ENCODE results near the gene U2SURP. TPM values are rescaled to one million over a fixed set of nuclear protein-coding genes. Genes with fewer than 3 reads are reported as not detected.

U2SURP gene
- total and polyA plus RNA-seq, 2 donors (not counting 3 experiments of a cell fraction or from before 2014, with no cell fraction given), result 12.6 to 92.4 TPM

GRCh38 chr3:142973217-142974009, 28.0 kb upstream of the U2SURP start:
- Histone ChIP-seq H3K4me1 (ENCODE audit: control insufficient read depth, extremely low read depth, insufficient read depth, low read length) (peaks cover 14% of the 10 kb centered on the region), H3K9ac (replicated peaks; ENCODE audit: extremely low read depth, insufficient read depth, low read length) (no peak overlapping the region), H3K9me3 (replicated peaks; ENCODE audit: control insufficient read depth, insufficient read depth, low read length) (no peaks in the 10 kb centered on the region), H4K20me1 (replicated peaks; ENCODE audit: control insufficient read depth, extremely low read depth, insufficient read depth, low read length) (no peaks in the 10 kb centered on the region), H3K4me2 (ENCODE audit: insufficient read depth, low read length) (no peak overlapping the region), H3K27me3 (ENCODE audit: control insufficient read depth in 2 of 2, insufficient read depth in 2 of 2, low read length in 2 of 2) (peaks cover 2 to 16% of the 10 kb centered on the region in 2 experiments), H2AFZ (ENCODE audit: low read depth, low read length) (no peak overlapping the region), H3K4me3 (replicated peaks in 1 of 3; ENCODE audit: insufficient read depth in 1 of 3, low read depth in 1 of 3, low read length in 3 of 3) (no peak overlapping the region), H3K36me3 (ENCODE audit: control insufficient read depth in 2 of 2, extremely low read depth in 1 of 2, insufficient read depth in 2 of 2, low read length in 2 of 2) (no peaks in the 10 kb centered on the region), H3K9me1 (replicated peaks; ENCODE audit: control insufficient read depth, extremely low read depth, insufficient read depth, low read length) (no peaks in the 10 kb centered on the region), H3K79me2 (ENCODE audit: control insufficient read depth, insufficient read depth, low read length) (no peaks in the 10 kb centered on the region), H3K27ac (ENCODE audit: insufficient read depth, low read depth, low read length) (no peak overlapping the region)
- no TSS peak for BruUV-seq (replicated peaks)
- CTCF ChIA-PET, result interaction anchor here (1.6 kb wide), 1 partner anchor 8 kb away, joined by 5 read pairs; no protein-coding TSS in a partner anchor
- no peak for DNase-seq (ENCODE audit: low read depth, low spot score)
- POLR2A ChIA-PET, result no interaction called here
- FAIRE-seq, result no peak
- no peak for TF ChIP-seq EZH2 (IDR thresholded peaks at IDR 0.05; ENCODE audit: borderline replicate concordance, low read depth, low read length, severe bottlenecking)
- no peak for TF ChIP-seq JUN (IDR thresholded peaks at IDR 0.05; ENCODE audit: borderline replicate concordance, insufficient read depth, insufficient read length, low read depth)
- no peak for TF ChIP-seq POLR2AphosphoS5 (IDR thresholded peaks at IDR 0.05; ENCODE audit: insufficient read depth, low read depth, low read length)
- TF ChIP-seq GATA2 (IDR thresholded peaks at IDR 0.05; ENCODE audit: insufficient read depth, insufficient read length, low read depth, low read length), result no peak
- no peak for TF ChIP-seq CTCF (IDR thresholded peaks at IDR 0.05; ENCODE audit: extremely low read depth in 1 of 2, insufficient read depth in 1 of 2, low read depth in 1 of 2, low read length in 2 of 2)
- TF ChIP-seq MYC (IDR thresholded peaks at IDR 0.05; ENCODE audit: low read depth, low read length), result no peak
- no peak for TF ChIP-seq FOS (IDR thresholded peaks at IDR 0.05; ENCODE audit: borderline replicate concordance, insufficient read depth, low read length)
- no peak for TF ChIP-seq MAX (IDR thresholded peaks at IDR 0.05; ENCODE audit: insufficient read depth, insufficient read length)
- TF ChIP-seq POLR2A (IDR thresholded peaks at IDR 0.05; ENCODE audit: low read depth, low read length), result no peak
- dilution Hi-C loops (cut with MboI; ENCODE audit: extremely low pct_ligation_motif_present, low sequenced_read_pairs) (no loop called here), intact Hi-C loops (cut with micrococcal nuclease) (no loop called here)
